Stimulated activated CD4-positive, alpha-beta T cell treated with anti-CD3 and anti-CD28 coated beads, TNF-alpha, amount 100 ng/mL, for 4 hours (primary cell): ENCODE data around the gene MAPK7.

Experiments used
- DNase-seq, 3 experiments: peaks; one replicate each; pipeline ENCODE4 v3.0.0-alpha.2; 2020; ENCODE audit warnings: low read depth in 3 of 3

MAPK7 gene

GRCh38 chr17:19380481-19381301 is 2.4 kb downstream of the MAPK7 start:
- no peak for DNase-seq

- DNase-seq, result no peak
Observed at GRCh38 chr17:19381361-19381740, 3.1 kb downstream of the MAPK7 start.

DNA sequence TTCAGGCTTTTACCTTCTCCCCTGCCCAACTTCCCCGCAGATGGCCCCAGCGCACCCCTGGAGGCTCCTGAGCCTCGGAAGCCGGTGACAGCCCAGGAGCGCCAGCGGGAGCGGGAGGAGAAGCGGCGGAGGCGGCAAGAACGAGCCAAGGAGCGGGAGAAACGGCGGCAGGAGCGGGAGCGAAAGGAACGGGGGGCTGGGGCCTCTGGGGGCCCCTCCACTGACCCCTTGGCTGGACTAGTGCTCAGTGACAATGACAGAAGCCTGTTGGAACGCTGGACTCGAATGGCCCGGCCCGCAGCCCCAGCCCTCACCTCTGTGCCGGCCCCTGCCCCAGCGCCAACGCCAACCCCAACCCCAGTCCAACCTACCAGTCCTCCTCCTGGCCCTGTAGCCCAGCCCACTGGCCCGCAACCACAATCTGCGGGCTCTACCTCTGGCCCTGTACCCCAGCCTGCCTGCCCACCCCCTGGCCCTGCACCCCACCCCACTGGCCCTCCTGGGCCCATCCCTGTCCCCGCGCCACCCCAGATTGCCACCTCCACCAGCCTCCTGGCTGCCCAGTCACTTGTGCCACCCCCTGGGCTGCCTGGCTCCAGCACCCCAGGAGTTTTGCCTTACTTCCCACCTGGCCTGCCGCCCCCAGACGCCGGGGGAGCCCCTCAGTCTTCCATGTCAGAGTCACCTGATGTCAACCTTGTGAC is 3.6 kb downstream of the MAPK7 start:
- DNase-seq, result no peak

DNA sequence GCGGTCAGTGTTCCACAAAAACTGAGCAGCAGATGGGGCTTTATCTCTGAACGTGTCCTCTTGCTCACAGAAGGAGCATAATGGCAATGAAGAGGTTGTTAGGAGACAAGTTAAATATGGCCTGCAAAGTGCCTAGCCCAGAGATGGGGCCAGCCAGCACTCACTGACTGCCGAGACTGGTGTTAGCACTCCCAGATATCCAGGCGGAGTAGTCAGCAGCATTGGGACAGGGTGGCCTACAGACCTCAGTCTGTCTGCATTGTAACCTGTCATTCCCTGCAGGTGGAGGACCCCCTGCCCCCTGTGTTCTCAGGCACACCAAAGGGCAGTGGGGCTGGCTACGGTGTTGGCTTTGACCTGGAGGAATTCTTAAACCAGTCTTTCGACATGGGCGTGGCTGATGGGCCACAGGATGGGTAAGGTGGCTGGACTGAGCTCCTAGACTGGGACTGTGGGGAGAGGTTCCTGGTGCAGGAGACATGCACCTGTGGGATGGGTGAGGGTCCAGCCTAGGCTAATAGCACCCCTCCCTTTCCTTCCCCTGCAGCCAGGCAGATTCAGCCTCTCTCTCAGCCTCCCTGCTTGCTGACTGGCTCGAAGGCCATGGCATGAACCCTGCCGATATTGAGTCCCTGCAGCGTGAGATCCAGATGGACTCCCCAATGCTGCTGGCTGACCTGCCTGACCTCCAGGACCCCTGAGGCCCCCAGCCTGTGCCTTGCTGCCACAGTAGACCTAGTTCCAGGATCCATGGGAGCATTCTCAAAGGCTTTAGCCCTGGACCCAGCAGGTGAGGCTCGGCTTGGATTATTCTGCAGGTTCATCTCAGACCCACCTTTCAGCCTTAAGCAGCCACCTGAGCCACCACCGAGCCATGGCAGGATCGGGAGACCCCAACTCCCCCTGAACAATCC is 4.5 kb downstream of the MAPK7 start:
- DNase-seq, result no peak

GRCh38 chr17:19383681-19384470 is 5.6 kb downstream of the MAPK7 start:
- no peak for DNase-seq

DNA sequence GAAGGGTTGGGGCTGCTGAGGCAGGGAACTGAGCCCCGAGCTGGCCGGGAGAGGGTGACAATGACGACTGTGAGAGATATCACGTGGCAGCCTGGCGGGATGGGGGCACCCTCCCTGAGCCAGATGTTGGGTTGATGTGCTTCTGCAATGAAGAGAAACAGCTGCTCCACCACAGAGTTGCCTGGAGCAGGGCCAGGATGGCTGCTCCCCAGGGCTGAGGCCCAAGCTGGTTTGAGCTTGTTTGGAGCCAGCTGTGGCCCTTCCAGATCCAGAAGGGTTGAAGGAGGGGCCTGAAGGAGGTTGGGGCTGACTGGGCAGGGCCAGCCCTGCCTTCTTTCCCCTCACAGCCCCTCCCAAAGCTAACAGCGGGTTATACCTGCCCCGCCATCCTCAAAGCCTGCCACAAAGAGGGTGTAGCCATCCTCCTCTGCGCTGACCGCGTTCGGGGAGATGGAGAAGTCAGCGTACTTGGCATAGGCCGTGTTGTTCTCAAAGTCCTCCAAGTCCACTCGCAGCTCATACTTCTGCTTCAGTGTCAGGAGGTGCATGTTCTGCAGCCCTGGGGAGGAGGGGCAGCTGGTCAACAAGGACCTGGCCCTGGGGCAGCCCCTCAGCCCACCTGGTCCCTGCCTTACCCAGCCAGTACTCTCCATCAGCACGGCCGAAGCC is 6.6 kb downstream of the MAPK7 start:
- no peak for DNase-seq

DNA sequence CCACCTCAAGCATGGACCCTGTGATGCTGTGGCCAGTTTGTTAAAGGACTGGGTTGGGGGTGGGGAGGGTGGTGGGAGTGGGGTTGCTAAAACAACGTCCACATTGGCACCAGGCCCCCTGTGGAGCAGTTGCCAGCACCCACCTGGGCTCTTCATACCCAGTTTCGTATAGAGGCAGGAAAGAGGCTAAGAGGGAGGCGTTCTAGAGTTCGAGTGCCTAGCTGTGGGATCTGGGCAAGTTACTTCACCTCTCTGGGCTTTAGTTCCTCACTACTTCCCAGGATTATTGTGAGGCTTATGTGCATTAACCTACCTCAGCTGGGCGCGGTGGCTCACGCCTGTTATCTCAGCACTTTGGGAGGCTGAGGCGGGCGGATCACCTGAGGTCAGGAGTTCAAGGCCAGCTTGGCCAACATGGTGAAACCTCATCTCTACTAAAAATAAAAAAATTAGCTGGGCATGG is 7.3 kb downstream of the MAPK7 start:
- no peak for DNase-seq

GRCh38 chr17:19386051-19386929 is 8.0 kb downstream of the MAPK7 start:
- DNase-seq, result no peak

- no peak for DNase-seq
Observed at GRCh38 chr17:19386974-19387920, 8.9 kb downstream of the MAPK7 start, which contains the start of gene MFAP4. MFAP4 (minus strand) TSS chr17:19387190; CDS start chr17:19387155, 35 bp downstream.

DNA sequence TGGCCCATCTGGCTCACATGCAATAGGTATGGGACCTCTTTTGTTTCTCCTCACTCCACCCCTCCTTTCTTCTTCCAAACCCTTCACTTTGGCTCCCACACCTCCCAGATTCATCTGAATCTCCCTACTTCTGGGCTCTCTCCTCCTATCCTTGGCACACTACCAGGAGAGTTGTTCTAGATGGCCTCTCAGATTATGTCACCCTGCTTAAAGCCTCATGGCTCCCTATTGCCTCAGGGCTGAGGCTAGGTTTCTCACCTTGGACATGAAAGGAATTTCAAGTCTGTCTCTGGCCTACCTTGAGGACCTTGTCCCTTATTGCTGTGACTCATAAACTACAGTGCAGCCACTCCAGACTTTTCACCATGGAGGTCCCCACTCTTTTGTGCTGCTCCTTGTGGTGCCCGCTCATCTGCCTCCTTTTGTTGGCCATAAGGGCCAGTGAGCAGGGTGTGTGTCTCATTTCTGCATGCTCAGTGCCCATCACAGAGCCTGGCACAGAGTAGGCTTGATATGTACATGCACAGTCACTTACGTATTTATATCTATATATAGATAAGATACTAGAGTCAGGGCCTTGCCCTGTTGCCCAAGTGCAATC is 9.7 kb downstream of the MAPK7 start:
- no peak for DNase-seq

DNA sequence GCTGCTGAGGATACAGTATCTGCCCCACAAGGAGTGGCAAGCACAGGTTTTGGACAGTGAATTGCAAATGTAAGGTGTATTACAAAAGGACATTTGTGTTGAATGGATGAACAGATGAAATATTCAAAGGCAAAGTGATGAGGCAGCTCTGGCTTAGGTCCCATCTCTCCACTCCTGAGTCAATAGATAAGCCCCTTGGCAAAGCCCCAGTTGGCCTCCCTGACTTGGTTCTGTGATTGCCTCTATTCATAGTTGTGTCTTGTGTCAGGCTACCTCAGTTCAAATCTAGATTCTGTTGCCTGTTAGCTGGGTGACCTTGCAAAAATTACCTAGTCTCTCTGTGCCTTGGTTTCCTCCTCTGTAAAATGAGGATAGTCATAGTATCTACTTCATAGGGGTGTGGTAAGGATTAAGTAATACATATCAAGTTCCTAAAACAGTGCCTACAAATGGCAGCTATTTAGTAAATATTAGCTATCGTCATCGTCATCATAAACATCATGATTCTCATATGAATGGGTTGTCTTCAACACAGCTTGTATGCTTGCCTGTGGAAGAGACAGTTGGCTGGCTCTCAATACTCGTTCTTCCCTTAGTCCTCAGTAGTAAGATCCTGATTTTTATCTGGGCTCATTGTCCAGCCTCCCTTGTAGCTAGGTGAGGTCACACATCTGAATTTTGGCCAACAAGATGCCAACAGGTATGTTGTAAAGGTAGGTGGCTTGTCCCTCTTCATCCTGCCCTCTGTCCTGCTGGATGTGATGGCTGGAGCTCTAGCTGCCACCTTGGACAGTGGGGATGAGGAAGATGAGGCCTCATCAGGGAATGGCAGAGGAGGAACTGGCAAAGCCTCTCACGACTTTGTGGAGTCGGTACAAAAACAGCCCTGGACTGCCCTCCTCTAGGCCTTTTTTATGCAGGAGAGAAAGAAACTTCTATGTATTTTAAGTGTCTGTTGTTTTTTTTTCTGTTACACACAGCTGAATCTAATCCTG is 10.8 kb downstream of the MAPK7 start:
- DNase-seq, result no peak

- no peak for DNase-seq
Observed at GRCh38 chr17:19390951-19391350, 12.7 kb downstream of the MAPK7 start.

GRCh38 chr17:19391432-19391831 is 13.1 kb downstream of the MAPK7 start:
- no peak for DNase-seq

GRCh38 chr17:19392303-19392702 is 14.0 kb downstream of the MAPK7 start:
- no peak for DNase-seq

DNA sequence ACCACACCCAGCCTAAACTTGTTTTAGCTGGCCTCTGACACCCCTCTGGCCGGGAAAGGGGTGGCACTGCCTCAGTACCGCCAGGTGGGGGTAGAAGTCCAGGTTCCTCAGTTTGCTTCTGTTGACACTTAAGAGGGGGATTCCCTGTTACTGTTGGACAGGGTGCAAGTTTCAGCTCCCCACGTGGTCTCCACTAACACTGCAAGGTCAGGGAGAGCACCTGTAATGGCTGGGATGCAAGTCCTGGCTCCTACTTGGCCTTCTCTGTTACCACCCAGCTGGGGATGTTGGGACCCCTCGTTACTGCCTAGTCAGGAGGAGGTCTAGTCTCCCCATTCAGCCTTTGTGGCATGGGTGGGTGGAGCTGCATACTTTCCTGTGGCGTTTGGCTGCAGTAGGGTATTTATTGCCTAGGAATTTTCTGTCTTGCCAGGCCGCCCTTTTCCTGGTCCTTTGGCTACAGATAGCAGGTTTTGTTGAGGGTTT is 19.3 kb downstream of the MAPK7 start:
- no peak for DNase-seq

- DNase-seq, result no peak
Observed at GRCh38 chr17:19398301-19399181, 20.2 kb downstream of the MAPK7 start.
